SK-N-MC (cell line): ENCODE results near the gene MYEOV.

Source experiments
- EZH2 ChIP-seq: fragments of 200-600 bp; sonication (generic); IDR thresholded peaks from one replicate; pipeline ENCODE4 v1.6.1; 2017; ENCODE audit warnings: antibody characterized with exemption
- FOXP2 ChIP-seq: optimal IDR thresholded peaks from 2 replicates; pipeline ENCODE3; 2011; ENCODE audit warnings: mild to moderate bottlenecking, moderate library complexity; ENCODE audit not compliant: insufficient read depth; ENCODE audit errors: extremely low read length, control extremely low read depth
- POLR2AphosphoS5 ChIP-seq: IDR thresholded peaks from 2 replicates; pipeline ENCODE4 v1.6.1; 2012; ENCODE audit warnings: mild to moderate bottlenecking, low read depth, low read length, borderline replicate concordance

- TF ChIP-seq EZH2 (no peak), POLR2AphosphoS5 (no peak), FOXP2 (no peak)
Observed at GRCh38 chr11:69286374-69287371, 7.3 kb upstream of the MYEOV start.
